Measurements from ENCODE around the gene FSIP1. TPM values are rescaled to one million over a fixed set of nuclear protein-coding genes. Genes with fewer than 3 reads are reported as not detected.

FSIP1 gene
- total RNA-seq, 1 donor from 2014 or later: 0.96 TPM

DNA sequence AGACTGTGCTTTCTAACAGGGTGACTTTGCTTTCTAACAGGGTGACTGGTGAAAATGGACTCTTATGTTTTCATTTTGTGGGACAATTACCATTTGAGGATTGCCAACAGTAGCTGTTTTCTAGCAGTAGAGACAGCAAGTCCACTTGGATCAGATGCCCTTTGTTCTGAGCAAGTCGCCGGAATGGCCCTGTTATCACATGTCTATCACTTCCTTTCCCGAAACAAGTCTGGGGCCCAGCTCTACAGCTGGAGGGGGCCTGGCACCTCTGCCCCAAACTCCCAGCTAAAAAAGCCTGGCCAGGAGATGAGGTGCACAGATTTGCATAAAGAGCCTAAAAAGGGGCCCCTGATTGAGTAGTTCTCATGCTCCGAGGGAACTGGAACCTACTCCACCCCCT, 157.2 kb downstream of the FSIP1 start:
- Histone ChIP-seq H3K36me3 (no peaks in the 10 kb centered on the region), H3K9me3 (no peaks in the 10 kb centered on the region), H3K27me3 (no peaks in the 10 kb centered on the region), H3K4me3 (no peak overlapping the region), H3K27ac (peak overlapping the region; percentile 56), H3K4me1 (peaks cover 34% of the 10 kb centered on the region)
- intact Hi-C loops (cut with DNase I): no loop called here
- ATAC-seq (no peak), DNase-seq (no peak)
- TF ChIP-seq, protein P1, sequence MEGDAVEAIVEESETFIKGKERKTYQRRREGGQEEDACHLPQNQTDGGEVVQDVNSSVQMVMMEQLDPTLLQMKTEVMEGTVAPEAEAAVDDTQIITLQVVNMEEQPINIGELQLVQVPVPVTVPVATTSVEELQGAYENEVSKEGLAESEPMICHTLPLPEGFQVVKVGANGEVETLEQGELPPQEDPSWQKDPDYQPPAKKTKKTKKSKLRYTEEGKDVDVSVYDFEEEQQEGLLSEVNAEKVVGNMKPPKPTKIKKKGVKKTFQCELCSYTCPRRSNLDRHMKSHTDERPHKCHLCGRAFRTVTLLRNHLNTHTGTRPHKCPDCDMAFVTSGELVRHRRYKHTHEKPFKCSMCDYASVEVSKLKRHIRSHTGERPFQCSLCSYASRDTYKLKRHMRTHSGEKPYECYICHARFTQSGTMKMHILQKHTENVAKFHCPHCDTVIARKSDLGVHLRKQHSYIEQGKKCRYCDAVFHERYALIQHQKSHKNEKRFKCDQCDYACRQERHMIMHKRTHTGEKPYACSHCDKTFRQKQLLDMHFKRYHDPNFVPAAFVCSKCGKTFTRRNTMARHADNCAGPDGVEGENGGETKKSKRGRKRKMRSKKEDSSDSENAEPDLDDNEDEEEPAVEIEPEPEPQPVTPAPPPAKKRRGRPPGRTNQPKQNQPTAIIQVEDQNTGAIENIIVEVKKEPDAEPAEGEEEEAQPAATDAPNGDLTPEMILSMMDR (IDR thresholded peaks at IDR 0.05): no peak

DNA sequence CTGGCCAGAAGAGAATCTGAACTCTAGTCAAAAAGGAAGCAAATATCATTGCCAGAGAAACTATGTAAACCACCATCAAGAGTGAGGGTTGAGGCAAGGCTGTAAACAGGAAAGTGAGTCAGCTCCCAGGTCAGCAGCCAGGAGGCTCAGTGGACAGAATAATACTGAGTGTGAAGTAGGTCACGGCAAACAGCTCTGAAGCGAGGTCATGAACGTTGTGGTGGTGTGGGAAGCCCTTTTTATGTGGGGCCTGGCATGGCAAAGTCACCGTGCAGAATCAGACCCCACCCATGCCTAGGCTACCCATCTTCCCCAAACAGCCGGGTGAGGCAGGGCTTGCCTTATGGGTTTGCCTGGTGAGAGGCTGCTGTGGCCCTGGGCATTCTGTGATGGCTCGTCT, 157.8 kb downstream of the FSIP1 start:
- Histone ChIP-seq H3K4me1 (peaks cover 34% of the 10 kb centered on the region), H3K4me3 (no peak overlapping the region), H3K27me3 (no peaks in the 10 kb centered on the region), H3K27ac (peak overlapping the region; percentile 56), H3K9me3 (no peaks in the 10 kb centered on the region), H3K36me3 (no peaks in the 10 kb centered on the region)
- intact Hi-C loops (cut with DNase I): no loop called here
- TF ChIP-seq, protein P1 (IDR thresholded peaks at IDR 0.05): no peak
- ATAC-seq: peak; percentile 78
- no peak for DNase-seq

DNA sequence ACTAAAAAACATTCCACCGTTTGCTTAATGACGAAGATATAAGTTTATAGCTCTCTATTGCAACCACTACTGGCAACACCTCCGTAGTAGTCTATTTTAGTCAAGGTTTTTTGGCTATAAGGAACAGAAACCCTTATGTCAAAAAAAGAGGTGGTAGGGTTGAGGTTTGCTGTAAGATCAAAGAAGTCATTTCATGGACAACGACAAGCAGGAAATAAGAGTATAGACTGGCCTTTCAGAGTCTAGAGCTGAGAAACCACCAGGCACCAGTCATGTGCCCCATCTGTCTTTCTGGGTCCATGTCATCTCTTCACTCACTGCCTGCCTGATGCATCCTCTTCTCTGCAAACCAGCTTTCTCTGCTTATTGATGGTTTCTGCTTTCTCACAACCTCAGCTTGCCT, 159.1 kb downstream of the FSIP1 start:
- Histone ChIP-seq H3K4me3 (no peak overlapping the region), H3K36me3 (no peaks in the 10 kb centered on the region), H3K4me1 (peaks cover 27% of the 10 kb centered on the region), H3K27me3 (no peaks in the 10 kb centered on the region), H3K27ac (no peak overlapping the region), H3K9me3 (no peaks in the 10 kb centered on the region)
- no peak for DNase-seq
- TF ChIP-seq, protein P1 (IDR thresholded peaks at IDR 0.05): no peak
- intact Hi-C loops (cut with DNase I): no loop called here
- ATAC-seq: peak; percentile 50

DNA sequence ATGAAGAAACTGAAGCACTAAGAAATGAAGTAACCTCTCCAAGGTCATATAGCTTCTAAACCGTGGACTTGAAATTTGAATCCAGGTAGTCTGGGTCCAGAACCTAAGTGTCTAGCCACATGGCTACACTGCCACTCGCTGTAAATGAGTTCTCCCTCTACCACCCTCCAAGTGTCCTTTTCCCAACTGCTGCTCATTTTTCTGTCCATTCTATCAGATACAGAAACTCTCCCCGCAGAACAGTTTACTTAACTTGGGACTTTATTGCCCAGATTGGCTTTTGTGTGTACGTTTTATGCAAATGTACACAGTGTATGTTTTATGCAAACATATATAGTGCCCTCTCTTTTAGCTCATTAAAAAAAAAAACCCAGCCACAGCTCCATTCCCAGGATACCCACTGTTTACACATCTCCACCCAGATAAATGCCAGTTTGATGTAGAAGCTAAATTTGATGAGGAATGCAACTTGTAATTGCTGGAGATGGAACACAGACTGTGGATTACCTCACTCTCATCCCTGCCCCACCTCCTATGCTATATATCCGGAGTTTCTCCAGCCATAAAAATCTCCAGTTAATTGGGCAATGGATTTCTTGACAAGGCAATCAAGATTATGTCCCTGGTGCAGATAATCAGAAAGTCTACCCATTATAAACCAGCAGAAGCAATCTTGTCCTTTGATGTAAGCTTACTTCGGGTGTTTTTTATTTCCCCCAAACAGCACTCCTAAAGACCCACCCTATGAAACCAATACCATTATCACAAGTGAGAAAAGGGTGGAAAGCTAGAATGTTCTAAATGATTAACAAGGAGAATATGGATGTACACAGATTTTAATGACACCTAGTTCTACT, 159.8 kb downstream of the FSIP1 start:
- Histone ChIP-seq H3K9me3 (no peaks in the 10 kb centered on the region), H3K27ac (no peak overlapping the region), H3K4me3 (no peak overlapping the region), H3K36me3 (no peaks in the 10 kb centered on the region), H3K4me1 (peaks cover 23% of the 10 kb centered on the region), H3K27me3 (no peaks in the 10 kb centered on the region)
- ATAC-seq (no peak), DNase-seq (no peak)
- intact Hi-C loops (cut with DNase I): no loop called here
- TF ChIP-seq, protein P1 (IDR thresholded peaks at IDR 0.05): no peak

GRCh38 chr15:39621976-39622375, 160.7 kb downstream of the FSIP1 start:
- ATAC-seq (no peak), DNase-seq (no peak)
- Histone ChIP-seq H3K27me3 (no peaks in the 10 kb centered on the region), H3K36me3 (no peaks in the 10 kb centered on the region), H3K27ac (no peak overlapping the region), H3K4me3 (no peak overlapping the region), H3K9me3 (no peaks in the 10 kb centered on the region), H3K4me1 (peaks cover 23% of the 10 kb centered on the region)
- intact Hi-C loops (cut with DNase I): no loop called here
- TF ChIP-seq, protein P1 (IDR thresholded peaks at IDR 0.05): no peak

All from upper lobe of right lung (tissue), 1 donor.